K562 (cell line): ENCODE data around the gene OR6C3. TPM values are rescaled to one million over a fixed set of nuclear protein-coding genes. Genes with fewer than 3 reads are reported as not detected.

Experiments
- ATAC-seq: fragments of 200-7000 bp; cut with Tn5 transposase; 3 replicates; pipeline ENCODE4 v1.9.1; 2020; ENCODE audit warnings: moderate library complexity
- BruUV-seq: library from RNA; stranded (reverse); fragments of 400-500 nt; replicated peaks from 2 replicates; lab custom pipeline; 2021; lab: Mats Ljungman, UMichigan
- CTCF ChIA-PET: fragments of 300-600 bp; formaldehyde crosslinking; extraction: SDS; loops from one replicate; lab custom pipeline; 2021; ENCODE audit warnings: low intra/inter-chr PET ratio; lab: Yijun Ruan, JAX
- POLR2A ChIA-PET: fragments of 300-600, 350-650 bp; sonication (Branson Sonifier 250); formaldehyde crosslinking; extraction: SDS; loops from one replicate; lab custom pipeline; 2021; ENCODE audit warnings: antibody characterized with exemption, inconsistent platforms; lab: Yijun Ruan, JAX
- DNase-seq, 4 experiments: peaks; one replicate each; pipeline versions ENCODE4 v3.0.0 to v3.0.0-alpha.2; 2011 to 2018; ENCODE audit warnings: low spot score in 3 of 4, mixed read lengths in 3 of 4; ENCODE audit errors: extremely low read depth in 1 of 4
- FAIRE-seq: peaks from 2 replicates; lab custom pipeline; 2011; peaks lifted over from hg19 to GRCh38; lab: Jason Lieb, UNC
- H2AFZ ChIP-seq: 2 replicates; pipeline ENCODE4 v1.6.0; 2011; ENCODE audit warnings: low read depth, low read length, control low read depth, inconsistent platforms
- H3K27ac ChIP-seq: fragments of 200-600 bp; 3 replicates; pipeline ENCODE4 v1.8.0; 2011; ENCODE audit warnings: low read depth, mild to moderate bottlenecking, control low read depth, inconsistent platforms, low read length, moderate library complexity, mixed read lengths; ENCODE audit errors: extremely low read depth
- H3K27me3 ChIP-seq, 2 experiments: fragments of 300-600 bp in 1 of 2; 2 replicates in 1 of 2; 3 replicates in 1 of 2; pipeline versions ENCODE4 v1.6.0 to v1.8.0; 2011; ENCODE audit warnings: inconsistent platforms in 2 of 2, low read length in 2 of 2, mild to moderate bottlenecking in 1 of 2, mixed read lengths in 1 of 2, moderate library complexity in 1 of 2; ENCODE audit not compliant: control insufficient read depth in 2 of 2, insufficient read depth in 2 of 2
- H3K36me3 ChIP-seq: fragments of 300-600 bp; 3 replicates; pipeline ENCODE4 v1.8.0; 2011; ENCODE audit warnings: mild to moderate bottlenecking, low read length, inconsistent platforms; ENCODE audit not compliant: control insufficient read depth, insufficient read depth
- H3K4me1 ChIP-seq, 2 experiments: fragments of 200-600 bp in 1 of 2; replicated peaks in 1 of 2; 2 replicates in 1 of 2; 3 replicates in 1 of 2; pipeline versions ENCODE4 v1.5.1 to v1.8.0; 2011; ENCODE audit warnings: inconsistent platforms in 2 of 2, low read length in 2 of 2, mild to moderate bottlenecking in 1 of 2, mixed read lengths in 1 of 2, moderate library complexity in 1 of 2; ENCODE audit not compliant: control insufficient read depth in 2 of 2, insufficient read depth in 2 of 2
- H3K4me2 ChIP-seq: 2 replicates; pipeline ENCODE4 v1.6.1; 2011; ENCODE audit warnings: low read length, control low read depth, inconsistent platforms, mixed read lengths; ENCODE audit not compliant: insufficient read depth
- H3K4me3 ChIP-seq: fragments of 200-600 bp; sonication (generic), shearing (Covaris generic); 2 replicates; pipeline ENCODE4 v1.5.1; 2016; ENCODE audit warnings: control low read depth, inconsistent platforms
- H3K79me2 ChIP-seq: fragments of 200-600 bp; 3 replicates; pipeline ENCODE4 v1.8.0; 2011; ENCODE audit warnings: low read length, inconsistent platforms; ENCODE audit not compliant: control insufficient read depth, insufficient read depth
- H3K9ac ChIP-seq, 2 experiments: 2 replicates each; pipeline versions ENCODE4 v1.6.0 to v1.6.1; 2011; ENCODE audit warnings: low read depth in 2 of 2, low read length in 2 of 2, control low read depth in 1 of 2, inconsistent platforms in 1 of 2, mild to moderate bottlenecking in 1 of 2, mixed read lengths in 1 of 2; ENCODE audit not compliant: insufficient read depth in 1 of 2
- H3K9me1 ChIP-seq: one replicate; pipeline ENCODE4 v1.6.0; 2011; ENCODE audit warnings: inconsistent platforms, mild to moderate bottlenecking, low read length, moderate library complexity; ENCODE audit not compliant: control insufficient read depth, insufficient read depth
- H3K9me3 ChIP-seq: replicated peaks from 2 replicates; pipeline ENCODE4 v1.5.1; 2011; ENCODE audit warnings: low read depth, low read length, inconsistent platforms; ENCODE audit not compliant: control insufficient read depth, insufficient read depth
- H4K20me1 ChIP-seq: replicated peaks from 2 replicates; pipeline ENCODE4 v1.6.1; 2011; ENCODE audit warnings: low read length, inconsistent platforms, mixed read lengths; ENCODE audit not compliant: control insufficient read depth, insufficient read depth
- PCBP2 ChIP-seq: fragments of 200-400 bp; formaldehyde crosslinking; IDR thresholded peaks from 2 replicates; pipeline ENCODE4 v1.6.1; 2018; ENCODE audit warnings: low read length, low read depth, mild to moderate bottlenecking, moderate library complexity; ENCODE audit not compliant: poor library complexity, severe bottlenecking
- ZNF133 ChIP-seq: fragments of 250-450 bp; sonication (Bioruptor Pico); IDR thresholded peaks from 2 replicates; pipeline ENCODE4 v1.4.0; 2020; ENCODE audit warnings: mild to moderate bottlenecking
- WGBS: fragments of 100-300 bp; shearing (Covaris generic); methylation state at CpG from one replicate; pipeline ENCODE4 v1.1.6; 2016; ENCODE audit warnings: low coverage, mixed read lengths; ENCODE audit not compliant: insufficient coverage; ENCODE audit errors: missing lambda C conversion rate; 5-methylcytosine and 5-hydroxymethylcytosine counted together
- in situ Hi-C: fragments of 300-500 bp; cut with MboI; formaldehyde crosslinking; loops from 4 replicates; pipeline ENCODE4 v1.15.0; 2018; ENCODE audit warnings: inconsistent platforms, mixed read lengths
- intact Hi-C: fragments of 100-400 bp; cut with micrococcal nuclease; formaldehyde crosslinking; loops from 2 replicates; pipeline ENCODE4 v1.14.2; 2022
- polyA plus RNA-seq, 8 experiments: library from polyadenylated mRNA; depleted of rRNA in 4 of 8; stranded (reverse) in 5 of 8; unstranded in 3 of 8; fragments of >200 nt; fragmentation: Nextera tagmentation in 2 of 8; fragmentation: Illumina TruSeq in 1 of 8; extraction: Ambion mirVana in 2 of 8; extraction: Trizol in 1 of 8; gene quantifications; 2 replicates each; pipeline versions ENCODE4 v1.2.1 to v1.2.3, GENCODE V29; 2011 to 2014; ENCODE audit warnings: inconsistent platforms in 1 of 8, missing spikeins in 1 of 8
- total RNA-seq, 7 experiments: library from RNA; depleted of rRNA in 6 of 7; stranded (reverse); fragments of >200 nt in 6 of 7; fragmentation: Illumina TruSeq in 2 of 7; extraction: Trizol in 2 of 7; gene quantifications; 2 replicates each; pipeline versions ENCODE4 v1.2.1 to v1.2.3, GENCODE V29; 2011 to 2021; ENCODE audit warnings: low replicate concordance in 1 of 7

The OR6C3 gene
- total and polyA plus RNA-seq, 9 of the 15 experiments (the other 6 are each of a cell fraction or from before 2014, with no cell fraction given): not detected

GRCh38 chr12:55372521-55372920 lies 42.0 kb downstream of the OR6C3 start:
- intact Hi-C loops (no loop called here), in situ Hi-C loops (no loop called here)
- no peak for FAIRE-seq

More at GRCh38 chr12:55372521-55372920, 42.0 kb downstream of the OR6C3 start:
- Histone ChIP-seq H3K4me3 (no peak overlapping the region), H4K20me1 (no peaks in the 10 kb centered on the region), H3K9me3 (no peaks in the 10 kb centered on the region), H3K36me3 (no peaks in the 10 kb centered on the region), H3K4me1 (no peaks in the 10 kb centered on the region), H3K4me2 (no peak overlapping the region), H3K27ac (no peak overlapping the region), H3K9ac (no peak overlapping the region), H3K27me3 (no peaks in the 10 kb centered on the region), H3K79me2 (no peaks in the 10 kb centered on the region), H3K9me1 (no peaks in the 10 kb centered on the region), H2AFZ (no peak overlapping the region)
- ATAC-seq (no peak), DNase-seq (no peak)
- peak; percentile 65 for TF ChIP-seq PCBP2
- TF ChIP-seq ZNF133 (CRISPR knock-in tag): no peak
- ChIA-PET CTCF (no interaction called here), POLR2A (no interaction called here)
- BruUV-seq: no TSS peak
- WGBS: 8% methylated on average over 4 of the region's 4 CpGs

Other genes starting within 250 kb of the OR6C3 start
Only the 7 nearest of the 13 such genes appear.
- not detected in 2 replicates for gene OR10A7, start 109.7 kb upstream of the OR6C3 start, total RNA-seq (2014; rRNA removed)
- gene OR10A7, start 109.7 kb upstream of the OR6C3 start, total RNA-seq (2014; rRNA removed; fragmentation: Illumina TruSeq; extraction: Trizol): not detected in 2 replicates
- gene OR10A7, start 109.7 kb upstream of the OR6C3 start, total RNA-seq (2015; rRNA removed; fragmentation: Illumina TruSeq; extraction: Trizol): not detected in 2 replicates
- gene OR10A7, start 109.7 kb upstream of the OR6C3 start, total RNA-seq (2021): not detected in 2 replicates
- gene OR10A7, start 109.7 kb upstream of the OR6C3 start, polyA plus RNA-seq (2011; rRNA removed): not detected in 2 replicates
- gene OR10A7, start 109.7 kb upstream of the OR6C3 start, polyA plus RNA-seq (2014; fragmentation: Illumina TruSeq; extraction: Trizol): not detected in 2 replicates
- gene OR10A7, start 109.7 kb upstream of the OR6C3 start, polyA plus RNA-seq (2014; fragmentation: Nextera tagmentation; extraction: Ambion mirVana): not detected
- gene OR10A7, start 109.7 kb upstream of the OR6C3 start, polyA plus RNA-seq (2014; rRNA removed): not detected in 2 replicates
- gene OR6C74, start 86.1 kb upstream of the OR6C3 start, total RNA-seq (2014; rRNA removed): not detected in 2 replicates
- gene OR6C74, start 86.1 kb upstream of the OR6C3 start, total RNA-seq (2014; rRNA removed; fragmentation: Illumina TruSeq; extraction: Trizol): not detected in 2 replicates
- gene OR6C74, start 86.1 kb upstream of the OR6C3 start, total RNA-seq (2015; rRNA removed; fragmentation: Illumina TruSeq; extraction: Trizol): not detected in 2 replicates
- gene OR6C74, start 86.1 kb upstream of the OR6C3 start, total RNA-seq (2021): not detected in 2 replicates
- not detected in 2 replicates for gene OR6C74, start 86.1 kb upstream of the OR6C3 start, polyA plus RNA-seq (2011; rRNA removed)
- not detected in 2 replicates for gene OR6C74, start 86.1 kb upstream of the OR6C3 start, polyA plus RNA-seq (2014; fragmentation: Illumina TruSeq; extraction: Trizol)
- gene OR6C74, start 86.1 kb upstream of the OR6C3 start, polyA plus RNA-seq (2014; fragmentation: Nextera tagmentation; extraction: Ambion mirVana): not detected
- gene OR6C74, start 86.1 kb upstream of the OR6C3 start, polyA plus RNA-seq (2014; rRNA removed): not detected in 2 replicates
- not detected in 2 replicates for gene OR6C6, start 34.2 kb upstream of the OR6C3 start, total RNA-seq (2014; rRNA removed)
- gene OR6C6, start 34.2 kb upstream of the OR6C3 start, total RNA-seq (2014; rRNA removed; fragmentation: Illumina TruSeq; extraction: Trizol): not detected in 2 replicates
- gene OR6C6, start 34.2 kb upstream of the OR6C3 start, total RNA-seq (2015; rRNA removed; fragmentation: Illumina TruSeq; extraction: Trizol): not detected in 2 replicates
- gene OR6C6, start 34.2 kb upstream of the OR6C3 start, total RNA-seq (2021): not detected in 2 replicates
- gene OR6C6, start 34.2 kb upstream of the OR6C3 start, polyA plus RNA-seq (2011; rRNA removed): not detected in 2 replicates
- not detected in 2 replicates for gene OR6C6, start 34.2 kb upstream of the OR6C3 start, polyA plus RNA-seq (2014; fragmentation: Illumina TruSeq; extraction: Trizol)
- not detected for gene OR6C6, start 34.2 kb upstream of the OR6C3 start, polyA plus RNA-seq (2014; fragmentation: Nextera tagmentation; extraction: Ambion mirVana)
- not detected in 2 replicates for gene OR6C6, start 34.2 kb upstream of the OR6C3 start, polyA plus RNA-seq (2014; rRNA removed)
- gene OR6C1, start 16.4 kb upstream of the OR6C3 start, total RNA-seq (2014; rRNA removed): not detected in 2 replicates
- not detected in 2 replicates for gene OR6C1, start 16.4 kb upstream of the OR6C3 start, total RNA-seq (2014; rRNA removed; fragmentation: Illumina TruSeq; extraction: Trizol)
- gene OR6C1, start 16.4 kb upstream of the OR6C3 start, total RNA-seq (2015; rRNA removed; fragmentation: Illumina TruSeq; extraction: Trizol): not detected in 2 replicates
- gene OR6C1, start 16.4 kb upstream of the OR6C3 start, total RNA-seq (2021): not detected in 2 replicates
- not detected in 2 replicates for gene OR6C1, start 16.4 kb upstream of the OR6C3 start, polyA plus RNA-seq (2011; rRNA removed)
- gene OR6C1, start 16.4 kb upstream of the OR6C3 start, polyA plus RNA-seq (2014; fragmentation: Illumina TruSeq; extraction: Trizol): not detected in 2 replicates
- gene OR6C1, start 16.4 kb upstream of the OR6C3 start, polyA plus RNA-seq (2014; fragmentation: Nextera tagmentation; extraction: Ambion mirVana): not detected
- not detected in 2 replicates for gene OR6C1, start 16.4 kb upstream of the OR6C3 start, polyA plus RNA-seq (2014; rRNA removed)
- not detected in 2 replicates for gene OR6C75, start 32.2 kb downstream of the OR6C3 start, total RNA-seq (2014; rRNA removed)
- not detected in 2 replicates for gene OR6C75, start 32.2 kb downstream of the OR6C3 start, total RNA-seq (2014; rRNA removed; fragmentation: Illumina TruSeq; extraction: Trizol)
- gene OR6C75, start 32.2 kb downstream of the OR6C3 start, total RNA-seq (2015; rRNA removed; fragmentation: Illumina TruSeq; extraction: Trizol): not detected in 2 replicates
- not detected in 2 replicates for gene OR6C75, start 32.2 kb downstream of the OR6C3 start, total RNA-seq (2021)
- gene OR6C75, start 32.2 kb downstream of the OR6C3 start, polyA plus RNA-seq (2011; rRNA removed): not detected in 2 replicates
- not detected in 2 replicates for gene OR6C75, start 32.2 kb downstream of the OR6C3 start, polyA plus RNA-seq (2014; fragmentation: Illumina TruSeq; extraction: Trizol)
- not detected for gene OR6C75, start 32.2 kb downstream of the OR6C3 start, polyA plus RNA-seq (2014; fragmentation: Nextera tagmentation; extraction: Ambion mirVana)
- not detected in 2 replicates for gene OR6C75, start 32.2 kb downstream of the OR6C3 start, polyA plus RNA-seq (2014; rRNA removed)
- not detected in 2 replicates for gene OR6C65, start 69.8 kb downstream of the OR6C3 start, total RNA-seq (2014; rRNA removed)
- gene OR6C65, start 69.8 kb downstream of the OR6C3 start, total RNA-seq (2014; rRNA removed; fragmentation: Illumina TruSeq; extraction: Trizol): not detected in 2 replicates
- not detected in 2 replicates for gene OR6C65, start 69.8 kb downstream of the OR6C3 start, total RNA-seq (2015; rRNA removed; fragmentation: Illumina TruSeq; extraction: Trizol)
- gene OR6C65, start 69.8 kb downstream of the OR6C3 start, total RNA-seq (2021): not detected in 2 replicates
- not detected in 2 replicates for gene OR6C65, start 69.8 kb downstream of the OR6C3 start, polyA plus RNA-seq (2011; rRNA removed)
- not detected in 2 replicates for gene OR6C65, start 69.8 kb downstream of the OR6C3 start, polyA plus RNA-seq (2014; fragmentation: Illumina TruSeq; extraction: Trizol)
- gene OR6C65, start 69.8 kb downstream of the OR6C3 start, polyA plus RNA-seq (2014; fragmentation: Nextera tagmentation; extraction: Ambion mirVana): not detected
- gene OR6C65, start 69.8 kb downstream of the OR6C3 start, polyA plus RNA-seq (2014; rRNA removed): not detected in 2 replicates
- gene OR6C76, start 95.5 kb downstream of the OR6C3 start, total RNA-seq (2014; rRNA removed): not detected in 2 replicates
- not detected in 2 replicates for gene OR6C76, start 95.5 kb downstream of the OR6C3 start, total RNA-seq (2014; rRNA removed; fragmentation: Illumina TruSeq; extraction: Trizol)
- not detected in 2 replicates for gene OR6C76, start 95.5 kb downstream of the OR6C3 start, total RNA-seq (2015; rRNA removed; fragmentation: Illumina TruSeq; extraction: Trizol)
- gene OR6C76, start 95.5 kb downstream of the OR6C3 start, total RNA-seq (2021): not detected in 2 replicates
- gene OR6C76, start 95.5 kb downstream of the OR6C3 start, polyA plus RNA-seq (2011; rRNA removed): not detected in 2 replicates
- gene OR6C76, start 95.5 kb downstream of the OR6C3 start, polyA plus RNA-seq (2014; fragmentation: Illumina TruSeq; extraction: Trizol): not detected in 2 replicates
- not detected for gene OR6C76, start 95.5 kb downstream of the OR6C3 start, polyA plus RNA-seq (2014; fragmentation: Nextera tagmentation; extraction: Ambion mirVana)
- not detected in 2 replicates for gene OR6C76, start 95.5 kb downstream of the OR6C3 start, polyA plus RNA-seq (2014; rRNA removed)